ENCODE measurements around the gene NANOGP8.

NANOGP8 gene

DNA sequence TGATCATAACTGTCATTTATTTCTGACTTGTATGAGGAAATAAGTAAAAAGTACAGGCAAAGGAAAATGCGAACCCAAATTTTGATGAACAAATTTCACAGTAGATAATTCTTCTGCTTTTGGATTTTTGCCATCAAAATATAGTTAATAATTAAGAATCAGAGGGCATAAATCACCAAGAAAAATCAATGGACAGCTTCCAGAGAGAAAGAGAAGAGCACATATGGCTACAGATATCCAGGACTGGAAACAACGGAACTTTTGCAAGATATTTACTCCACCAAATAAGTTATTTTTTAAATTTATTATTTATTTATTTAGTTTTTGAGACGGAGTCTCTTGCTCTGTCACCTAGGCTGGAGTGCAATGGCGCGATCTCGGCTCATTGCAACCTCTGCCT lies 35.1 kb upstream of the NANOGP8 start:
- H3K27ac ChIP-seq: no peak overlapping the region
- TF ChIP-seq POLR2AphosphoS5 (IDR thresholded peaks at IDR 0.05; ENCODE audit: borderline replicate concordance, low read depth, low read length) (no peak), EZH2 (IDR thresholded peaks at IDR 0.05) (no peak), FOXP2 (optimal IDR thresholded peaks at IDR 0.05; ENCODE audit: control extremely low read depth, extremely low read length, insufficient read depth) (no peak)
- no peak for DNase-seq (ENCODE audit: low read depth, low spot score)
- H3K36me3 ChIP-seq (ENCODE audit: insufficient read depth, low read length): no peaks in the 10 kb centered on the region
- H3K9me3 ChIP-seq (ENCODE audit: low read depth, low read length): no peaks in the 10 kb centered on the region
- no peak overlapping the region for H3K9ac ChIP-seq (ENCODE audit: insufficient read length)
- no peak overlapping the region for H3K4me3 ChIP-seq

DNA sequence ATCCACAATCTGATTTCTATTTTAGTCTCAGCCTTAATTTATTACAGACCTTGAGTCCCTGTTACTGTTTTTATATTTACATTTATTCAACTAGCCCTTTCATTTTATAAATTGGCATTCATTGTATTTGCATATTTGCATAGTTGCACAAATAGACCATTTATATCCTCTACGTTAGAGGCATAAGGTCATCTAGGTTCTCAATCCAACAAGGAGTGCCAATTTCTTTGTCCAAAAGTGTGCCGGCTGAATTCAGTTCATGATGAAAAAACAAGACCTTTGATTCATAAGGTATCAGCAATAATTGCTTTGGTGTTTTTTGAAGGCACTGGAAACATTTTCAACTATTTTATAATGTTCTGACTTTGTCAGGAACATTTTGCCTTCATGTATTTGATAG lies 33.9 kb upstream of the NANOGP8 start:
- Histone ChIP-seq H3K9ac (ENCODE audit: insufficient read length) (no peak overlapping the region), H3K27ac (no peak overlapping the region), H3K9me3 (ENCODE audit: low read depth, low read length) (no peaks in the 10 kb centered on the region), H3K4me3 (no peak overlapping the region), H3K36me3 (ENCODE audit: insufficient read depth, low read length) (no peaks in the 10 kb centered on the region)
- TF ChIP-seq EZH2 (IDR thresholded peaks at IDR 0.05) (no peak), POLR2AphosphoS5 (IDR thresholded peaks at IDR 0.05; ENCODE audit: borderline replicate concordance, low read depth, low read length) (no peak), FOXP2 (optimal IDR thresholded peaks at IDR 0.05; ENCODE audit: control extremely low read depth, extremely low read length, insufficient read depth) (no peak)
- no peak for DNase-seq (ENCODE audit: low read depth, low spot score)

DNA sequence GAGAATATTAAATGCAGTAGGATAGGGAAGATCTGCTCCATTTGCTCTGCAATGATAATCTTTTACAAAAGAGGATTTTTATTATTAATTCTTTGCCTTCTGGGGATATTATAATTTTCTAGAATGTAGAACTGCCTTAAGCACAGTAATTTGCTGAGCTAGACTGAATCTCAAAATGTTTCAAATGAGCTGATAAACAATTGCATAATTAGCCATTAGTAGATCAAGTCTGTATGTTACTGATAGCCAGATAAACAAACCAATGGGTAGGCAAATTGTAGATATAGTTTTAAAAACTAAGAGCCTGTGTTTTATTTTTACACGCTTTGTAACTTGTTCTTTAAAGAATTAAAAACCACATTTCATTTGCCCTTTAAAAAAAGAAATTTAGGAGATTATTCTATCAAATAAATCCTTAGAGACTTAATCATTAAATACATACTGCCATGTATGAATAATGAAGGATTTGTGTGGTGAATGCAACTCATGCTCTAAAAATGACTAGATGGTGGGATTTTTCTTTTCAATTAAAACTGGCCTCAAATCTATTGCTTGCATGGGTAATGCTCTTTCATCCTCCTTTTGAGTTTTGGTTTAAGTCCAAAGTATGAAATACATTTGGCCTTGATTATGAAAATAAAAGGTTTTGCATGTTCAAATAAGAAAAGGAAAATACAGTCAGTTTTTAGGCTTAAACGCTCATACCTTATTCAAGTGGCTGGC lies 32.6 kb upstream of the NANOGP8 start:
- TF ChIP-seq FOXP2 (optimal IDR thresholded peaks at IDR 0.05; ENCODE audit: control extremely low read depth, extremely low read length, insufficient read depth) (peak; percentile 10), EZH2 (IDR thresholded peaks at IDR 0.05) (no peak)
- Histone ChIP-seq H3K27ac (peak overlapping the region; percentile 79), H3K4me3 (peak overlapping the region; percentile 47), H3K9me3 (ENCODE audit: low read depth, low read length) (no peaks in the 10 kb centered on the region), H3K9ac (ENCODE audit: insufficient read length) (no peak overlapping the region), H3K36me3 (ENCODE audit: insufficient read depth, low read length) (no peaks in the 10 kb centered on the region)
- peak; percentile 18 for DNase-seq (ENCODE audit: low read depth, low spot score)

DNA sequence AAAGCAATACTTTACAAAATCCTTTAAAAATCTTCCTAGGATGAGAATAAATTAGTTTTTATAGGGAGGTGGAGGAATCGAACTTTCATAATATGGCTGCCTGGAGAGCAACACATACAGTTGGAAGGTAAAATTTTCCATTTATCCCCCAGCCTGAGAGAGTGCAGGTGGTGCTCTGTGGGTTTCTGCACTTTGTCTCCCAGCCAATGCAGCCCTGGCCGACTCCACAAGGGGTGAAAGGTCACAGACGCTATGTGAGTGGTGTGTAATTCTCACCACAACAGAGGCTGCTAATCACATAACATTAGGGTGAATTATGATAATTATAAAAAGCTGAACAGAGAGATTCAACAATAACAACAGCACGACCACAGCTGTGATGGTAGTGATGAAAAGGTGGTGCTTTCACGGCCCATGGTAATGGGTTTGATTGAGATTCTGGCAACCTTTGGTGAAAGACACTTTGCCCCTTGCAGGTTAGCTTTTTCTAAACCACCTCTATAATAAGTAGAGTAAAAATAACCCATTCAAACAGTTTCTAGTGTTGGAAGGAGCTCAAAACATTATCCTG lies 30.1 kb upstream of the NANOGP8 start:
- DNase-seq (ENCODE audit: low read depth, low spot score): no peak
- TF ChIP-seq POLR2AphosphoS5 (IDR thresholded peaks at IDR 0.05; ENCODE audit: borderline replicate concordance, low read depth, low read length) (no peak), FOXP2 (optimal IDR thresholded peaks at IDR 0.05; ENCODE audit: control extremely low read depth, extremely low read length, insufficient read depth) (no peak), EZH2 (IDR thresholded peaks at IDR 0.05) (no peak)
- Histone ChIP-seq H3K9ac (ENCODE audit: insufficient read length) (no peak overlapping the region), H3K4me3 (no peak overlapping the region), H3K27ac (no peak overlapping the region), H3K9me3 (ENCODE audit: low read depth, low read length) (no peaks in the 10 kb centered on the region), H3K36me3 (ENCODE audit: insufficient read depth, low read length) (no peaks in the 10 kb centered on the region)

DNA sequence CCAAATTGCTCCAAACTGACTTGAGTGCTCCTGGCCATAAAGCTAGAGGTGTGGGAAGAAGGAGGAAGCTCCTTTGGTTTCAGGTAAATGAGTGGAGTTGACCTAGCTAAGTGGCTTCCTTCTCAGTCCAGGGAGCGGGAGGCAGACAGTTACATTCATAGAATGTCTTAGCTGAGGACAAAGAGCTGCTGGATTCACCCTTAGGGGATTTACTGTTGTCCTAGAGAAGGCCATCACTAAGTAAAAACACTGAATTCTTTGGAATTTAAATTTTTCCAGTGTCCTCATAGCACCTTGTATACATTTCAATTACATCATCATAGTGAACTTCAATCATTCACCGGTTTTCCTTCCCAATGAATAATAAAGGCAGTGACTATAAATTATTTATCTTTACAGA lies 27.3 kb upstream of the NANOGP8 start:
- no peaks in the 10 kb centered on the region for H3K9me3 ChIP-seq (ENCODE audit: low read depth, low read length)
- DNase-seq (ENCODE audit: low read depth, low spot score): no peak
- H3K36me3 ChIP-seq (ENCODE audit: insufficient read depth, low read length): no peaks in the 10 kb centered on the region

DNA sequence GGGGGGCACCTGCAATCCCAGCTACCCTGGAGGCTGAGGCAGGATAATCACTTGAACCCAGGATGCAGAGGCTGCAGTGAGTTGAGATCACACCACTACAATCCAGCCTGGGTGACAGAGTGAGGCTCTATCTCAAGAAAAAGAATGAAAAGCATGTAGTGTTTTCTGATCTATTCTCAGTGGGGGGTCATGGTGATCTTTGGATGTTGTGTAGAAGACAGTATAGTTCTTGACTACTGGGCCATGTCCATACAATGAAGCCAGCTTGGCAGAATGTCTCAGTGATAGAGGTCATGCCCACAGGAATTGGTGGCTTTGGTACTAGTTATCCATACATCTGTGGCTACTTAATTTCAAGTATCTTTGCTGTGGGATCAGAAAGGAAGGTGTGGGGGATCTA lies 26.8 kb upstream of the NANOGP8 start:
- H3K4me3 ChIP-seq: no peak overlapping the region
- no peak for TF ChIP-seq FOXP2 (optimal IDR thresholded peaks at IDR 0.05; ENCODE audit: control extremely low read depth, extremely low read length, insufficient read depth)
- no peak for TF ChIP-seq EZH2 (IDR thresholded peaks at IDR 0.05)
- no peak for TF ChIP-seq POLR2AphosphoS5 (IDR thresholded peaks at IDR 0.05; ENCODE audit: borderline replicate concordance, low read depth, low read length)
- DNase-seq (ENCODE audit: low read depth, low spot score): no peak
- H3K9me3 ChIP-seq (ENCODE audit: low read depth, low read length): no peaks in the 10 kb centered on the region
- H3K9ac ChIP-seq (ENCODE audit: insufficient read length): no peak overlapping the region
- H3K27ac ChIP-seq: no peak overlapping the region
- H3K36me3 ChIP-seq (ENCODE audit: insufficient read depth, low read length): no peaks in the 10 kb centered on the region

More for the DNA sequence above, 27.3 kb upstream of the NANOGP8 start:
- no peak overlapping the region for H3K9ac ChIP-seq (ENCODE audit: insufficient read length)
- H3K4me3 ChIP-seq: no peak overlapping the region
- no peak for TF ChIP-seq POLR2AphosphoS5 (IDR thresholded peaks at IDR 0.05; ENCODE audit: borderline replicate concordance, low read depth, low read length)
- TF ChIP-seq EZH2 (IDR thresholded peaks at IDR 0.05): no peak
- no peak overlapping the region for H3K27ac ChIP-seq

DNA sequence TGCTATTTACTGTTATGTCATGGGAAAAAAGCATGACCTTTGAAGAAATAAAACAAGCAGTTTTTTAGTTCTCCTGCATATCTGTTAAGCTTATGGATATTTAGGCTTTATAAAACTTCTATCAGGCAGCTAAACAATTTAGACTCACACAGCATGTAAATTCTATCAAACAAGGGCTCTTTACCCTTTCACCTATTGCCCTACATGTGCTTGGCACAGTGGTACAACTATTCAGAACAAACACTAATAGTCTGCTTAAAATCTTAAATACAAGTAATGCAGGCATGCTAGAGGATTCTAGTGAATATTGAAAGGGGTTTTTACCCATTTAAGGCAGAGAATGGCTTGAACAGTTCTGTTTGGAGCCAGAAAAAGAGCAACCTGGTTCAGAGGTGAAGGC lies 23.4 kb upstream of the NANOGP8 start:
- no peak for TF ChIP-seq EZH2 (IDR thresholded peaks at IDR 0.05)
- TF ChIP-seq FOXP2 (optimal IDR thresholded peaks at IDR 0.05; ENCODE audit: control extremely low read depth, extremely low read length, insufficient read depth): no peak
- TF ChIP-seq POLR2AphosphoS5 (IDR thresholded peaks at IDR 0.05; ENCODE audit: borderline replicate concordance, low read depth, low read length): no peak
- no peak overlapping the region for H3K4me3 ChIP-seq
- no peak overlapping the region for H3K9ac ChIP-seq (ENCODE audit: insufficient read length)
- H3K27ac ChIP-seq: no peak overlapping the region
- no peak for DNase-seq (ENCODE audit: low read depth, low spot score)
- no peaks in the 10 kb centered on the region for H3K9me3 ChIP-seq (ENCODE audit: low read depth, low read length)
- no peaks in the 10 kb centered on the region for H3K36me3 ChIP-seq (ENCODE audit: insufficient read depth, low read length)

DNA sequence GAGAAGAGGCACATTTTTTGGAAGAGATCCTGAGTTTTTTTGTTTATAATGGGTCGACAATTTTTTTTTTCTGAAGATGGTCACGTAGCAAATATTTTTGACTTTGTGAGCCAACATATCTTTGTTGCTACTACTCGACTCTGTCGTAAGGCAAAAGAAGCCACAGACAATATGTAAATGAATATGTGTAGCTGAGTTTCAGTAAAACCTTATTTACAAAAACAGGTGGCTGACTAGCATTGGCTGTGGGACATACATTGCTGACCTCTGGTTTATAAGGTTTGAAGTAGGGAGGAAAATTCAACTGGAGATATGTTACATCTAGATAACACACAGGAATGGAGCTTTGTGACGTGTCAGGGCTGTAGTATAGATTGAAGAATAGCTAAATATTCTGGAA lies 22.5 kb upstream of the NANOGP8 start:
- H3K27ac ChIP-seq: no peak overlapping the region
- TF ChIP-seq EZH2 (IDR thresholded peaks at IDR 0.05): no peak
- TF ChIP-seq FOXP2 (optimal IDR thresholded peaks at IDR 0.05; ENCODE audit: control extremely low read depth, extremely low read length, insufficient read depth): no peak
- TF ChIP-seq POLR2AphosphoS5 (IDR thresholded peaks at IDR 0.05; ENCODE audit: borderline replicate concordance, low read depth, low read length): no peak
- H3K36me3 ChIP-seq (ENCODE audit: insufficient read depth, low read length): no peaks in the 10 kb centered on the region
- H3K9me3 ChIP-seq (ENCODE audit: low read depth, low read length): no peaks in the 10 kb centered on the region
- H3K4me3 ChIP-seq: no peak overlapping the region
- no peak overlapping the region for H3K9ac ChIP-seq (ENCODE audit: insufficient read length)
- no peak for DNase-seq (ENCODE audit: low read depth, low spot score)

DNA sequence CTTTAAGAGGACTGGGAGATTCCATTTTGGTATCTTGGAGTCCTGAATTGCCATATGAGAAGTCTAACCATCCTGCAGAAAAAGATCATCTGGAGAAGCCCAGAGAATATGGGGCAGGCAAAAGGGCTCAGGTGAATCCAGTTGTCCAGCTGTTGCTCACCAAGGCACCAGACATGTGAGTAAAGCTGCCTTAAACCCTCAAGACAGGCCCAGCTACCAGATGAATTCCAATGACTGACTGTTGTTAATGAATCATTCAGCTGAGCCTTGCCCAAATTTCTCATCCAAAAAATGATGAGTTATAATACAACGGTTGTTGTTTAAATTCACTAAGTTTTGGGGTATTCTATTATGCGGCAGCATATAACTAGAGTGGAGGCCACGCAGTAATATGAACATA lies 22.0 kb upstream of the NANOGP8 start:
- no peak for DNase-seq (ENCODE audit: low read depth, low spot score)
- no peaks in the 10 kb centered on the region for H3K36me3 ChIP-seq (ENCODE audit: insufficient read depth, low read length)
- no peak overlapping the region for H3K27ac ChIP-seq
- no peak overlapping the region for H3K4me3 ChIP-seq
- no peak for TF ChIP-seq EZH2 (IDR thresholded peaks at IDR 0.05)
- no peak overlapping the region for H3K9ac ChIP-seq (ENCODE audit: insufficient read length)
- no peaks in the 10 kb centered on the region for H3K9me3 ChIP-seq (ENCODE audit: low read depth, low read length)
